HepG2 (cell line): ENCODE data around the gene EDNRA. TPM values are rescaled to one million over a fixed set of nuclear protein-coding genes. Genes with fewer than 3 reads are reported as not detected.

Source experiments
- ATAC-seq: fragments of 200-7000 bp; cut with Tn5 transposase; 3 replicates; pipeline ENCODE4 v1.9.1; 2020; ENCODE audit warnings: mild to moderate bottlenecking, moderate library complexity
- BruUV-seq: library from RNA; stranded (reverse); fragments of 400-500 nt; replicated peaks from 2 replicates; lab custom pipeline; 2021; lab: Mats Ljungman, UMichigan
- CTCF ChIA-PET: fragments of 300-600 bp; formaldehyde crosslinking; extraction: SDS; loops from one replicate; lab custom pipeline; 2021; ENCODE audit warnings: low total read pairs, inconsistent platforms, low intra/inter-chr PET ratio; lab: Yijun Ruan, JAX
- POLR2A ChIA-PET: fragments of 350-600 bp; sonication (Branson Sonifier 250); formaldehyde crosslinking; loops from one replicate; lab custom pipeline; 2020; ENCODE audit warnings: antibody characterized with exemption, inconsistent platforms; lab: Yijun Ruan, JAX
- DNase-seq: peaks from one replicate; pipeline ENCODE4 v3.0.0-alpha.2; 2015; ENCODE audit warnings: low spot score
- FAIRE-seq: peaks from 3 replicates; lab custom pipeline; 2011; peaks lifted over from hg19 to GRCh38; lab: Jason Lieb, UNC
- H2AFZ ChIP-seq: one replicate; pipeline ENCODE4 v1.6.1; 2011; ENCODE audit warnings: low read length, inconsistent platforms
- H3K27ac ChIP-seq: fragments of 300-600 bp; 3 replicates; pipeline ENCODE4 v1.8.0; 2011; ENCODE audit warnings: mixed run types, mild to moderate bottlenecking, mixed read lengths, low read length, inconsistent platforms; ENCODE audit not compliant: insufficient read depth; ENCODE audit errors: extremely low read length
- H3K27me3 ChIP-seq, 2 experiments: fragments of 200-600 bp in 1 of 2; 2 replicates in 1 of 2; 3 replicates in 1 of 2; pipeline versions ENCODE4 v1.6.0 to v1.8.0; 2011; ENCODE audit warnings: low read length in 2 of 2, mild to moderate bottlenecking in 2 of 2, moderate library complexity in 2 of 2, inconsistent platforms in 1 of 2; ENCODE audit not compliant: insufficient read depth in 2 of 2, control insufficient read depth in 1 of 2
- H3K36me3 ChIP-seq, 2 experiments: fragments of 200-600 bp in 1 of 2; replicated peaks in 1 of 2; 2 replicates in 1 of 2; 3 replicates in 1 of 2; pipeline versions ENCODE4 v1.5.1 to v1.8.0; 2011; ENCODE audit warnings: low read length in 2 of 2, inconsistent platforms in 1 of 2; ENCODE audit not compliant: insufficient read depth in 2 of 2, control insufficient read depth in 1 of 2
- H3K4me1 ChIP-seq: 2 replicates; pipeline ENCODE4 v1.5.1; 2012; ENCODE audit warnings: low read length, inconsistent platforms; ENCODE audit not compliant: insufficient read depth
- H3K4me2 ChIP-seq: 2 replicates; pipeline ENCODE4 v1.6.0; 2011; ENCODE audit warnings: low read depth, low read length, inconsistent platforms
- H3K4me3 ChIP-seq, 3 experiments: fragments of 200-600 bp in 1 of 3; sonication (generic), shearing (Covaris generic) in 1 of 3; replicated peaks in 1 of 3; 2 replicates each; pipeline ENCODE4 v1.5.1; 2011 to 2016; ENCODE audit warnings: low read length in 3 of 3, inconsistent platforms in 2 of 3, low read depth in 2 of 3, mild to moderate bottlenecking in 2 of 3, control low read depth in 1 of 3, mixed read lengths in 1 of 3; ENCODE audit not compliant: insufficient read depth in 1 of 3
- H3K79me2 ChIP-seq: one replicate; pipeline ENCODE4 v1.6.1; 2011; ENCODE audit warnings: low read length, inconsistent platforms; ENCODE audit not compliant: insufficient read depth
- H3K9ac ChIP-seq: 2 replicates; pipeline ENCODE4 v1.6.0; 2011; ENCODE audit warnings: mild to moderate bottlenecking, low read depth, low read length, inconsistent platforms; ENCODE audit not compliant: insufficient read depth
- H3K9me3 ChIP-seq: 2 replicates; pipeline ENCODE4 v1.5.1; 2012; ENCODE audit warnings: mild to moderate bottlenecking, low read length
- H4K20me1 ChIP-seq: 2 replicates; pipeline ENCODE4 v1.6.0; 2011; ENCODE audit warnings: inconsistent platforms, mild to moderate bottlenecking, low read length, moderate library complexity; ENCODE audit not compliant: insufficient read depth
- KDM6A ChIP-seq: IDR thresholded peaks from 2 replicates; pipeline ENCODE4 v1.6.1; 2016; ENCODE audit warnings: low read depth
- STAG1 ChIP-seq: sonication (generic); formaldehyde crosslinking; IDR thresholded peaks from 2 replicates; pipeline ENCODE4 v1.4.0; 2020; ENCODE audit warnings: missing genetic modification reagents
- ZNF136 ChIP-seq: sonication (generic); formaldehyde crosslinking; IDR thresholded peaks from 2 replicates; pipeline ENCODE4 v1.8.1; 2022; ENCODE audit warnings: low read depth, mild to moderate bottlenecking, moderate library complexity, missing genetic modification reagents
- ZNF629 ChIP-seq: sonication (generic); formaldehyde crosslinking; conservative IDR thresholded peaks from 2 replicates; pipeline ENCODE4 v1.5.0; 2020; ENCODE audit warnings: missing genetic modification reagents
- WGBS: methylation state at CpG from one replicate; pipeline ENCODE4 v1.1.6; 2017; ENCODE audit warnings: low lambda C conversion rate; 5-methylcytosine and 5-hydroxymethylcytosine counted together
- in situ Hi-C: cut with HindIII; loops from 2 replicates; pipeline ENCODE4 v1.10.0; 2017; ENCODE audit warnings: low pct_unique_long_range_greater_than_20kb; ENCODE audit not compliant: extremely low pct_ligation_motif_present
- intact Hi-C: fragments of 100-400 bp; cut with micrococcal nuclease; formaldehyde crosslinking; loops from one replicate; pipeline ENCODE4 v1.10.0; 2022; ENCODE audit not compliant: unreplicated experiment
- polyA plus RNA-seq, 8 experiments: library from polyadenylated mRNA; depleted of rRNA in 3 of 8; stranded (reverse) in 7 of 8; unstranded in 1 of 8; fragments of >200 nt; fragmentation: Illumina TruSeq in 4 of 8; extraction: Trizol in 4 of 8; gene quantifications; 2 replicates each; pipeline versions ENCODE4 v1.2.1 to v1.2.3, GENCODE V29; 2011 to 2016; ENCODE audit warnings: low read depth in 4 of 8, missing spikeins in 1 of 8, mixed read lengths in 1 of 8; ENCODE audit not compliant: insufficient read depth in 1 of 8
- total RNA-seq, 5 experiments: library from RNA; depleted of rRNA; stranded (reverse); fragments of >200 nt; fragmentation: Illumina TruSeq; extraction: Trizol; gene quantifications; 2 replicates each; pipeline ENCODE4 v1.2.3, GENCODE V29; 2016; ENCODE audit warnings: low read depth in 1 of 5
- TF ChIP-seq, protein P1 (sequence below): sonication (generic); formaldehyde crosslinking; IDR thresholded peaks from 2 replicates; pipeline ENCODE4 v1.5.0; 2020; ENCODE audit warnings: mild to moderate bottlenecking, missing genetic modification reagents, moderate library complexity

The EDNRA gene
- total and polyA plus RNA-seq, 2 of the 13 experiments (the other 11 are each of a cell fraction or from before 2014, with no cell fraction given): not detected

DNA sequence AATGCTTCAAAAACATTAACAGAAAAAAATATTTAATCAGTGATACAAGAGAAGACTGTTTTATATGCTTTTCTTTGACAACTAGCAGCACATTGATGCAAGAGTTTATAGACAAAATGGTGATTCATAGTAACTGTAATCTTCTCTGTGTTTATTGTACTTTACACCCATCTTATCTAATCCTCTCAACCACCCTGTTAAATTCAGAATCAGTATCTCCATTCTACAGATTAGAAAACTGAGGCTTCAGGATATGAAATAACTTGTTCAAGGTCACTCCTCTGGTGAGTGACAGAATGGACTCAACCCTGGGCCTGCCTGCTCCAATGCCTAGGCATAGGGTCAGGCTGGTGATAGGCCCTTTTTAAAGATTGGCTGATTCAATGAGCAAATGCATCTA is 110.2 kb downstream of the EDNRA start:
- Histone ChIP-seq H3K27me3 (no peaks in the 10 kb centered on the region), H2AFZ (no peak overlapping the region), H3K4me1 (no peaks in the 10 kb centered on the region)
- no TSS peak for BruUV-seq
- DNase-seq: no peak
- intact Hi-C loops: loop anchor here (5.0 kb wide), 1 partner anchor 494 kb away; no protein-coding TSS in a partner anchor
- ATAC-seq: no peak
- POLR2A ChIA-PET: no interaction called here
- TF ChIP-seq ZNF629 (CRISPR knock-in tag) (peak; percentile 82), KDM6A (CRISPR knock-in tag) (no peak)
- TF ChIP-seq, all 625 proteins: peak for 1
- CTCF ChIA-PET: interaction anchor here (1.8 to 3.1 kb wide), 3 partner anchors 72 to 430 kb away, joined by 5 to 30 read pairs (median 21); no protein-coding TSS in a partner anchor
- H3K27ac ChIP-seq: no peak overlapping the region
- H3K79me2 ChIP-seq: no peaks in the 10 kb centered on the region
- no peak overlapping the region for H3K4me3 ChIP-seq
- H3K9ac ChIP-seq: no peak overlapping the region
- H3K9me3 ChIP-seq: no peaks in the 10 kb centered on the region
- H4K20me1 ChIP-seq: no peaks in the 10 kb centered on the region
- H3K4me2 ChIP-seq: no peak overlapping the region
- in situ Hi-C loops: loop anchor here (10.0 to 25.0 kb wide), 2 partner anchors 436 to 579 kb away; no protein-coding TSS in a partner anchor
- FAIRE-seq: no peak
- no peaks in the 10 kb centered on the region for H3K36me3 ChIP-seq

DNA sequence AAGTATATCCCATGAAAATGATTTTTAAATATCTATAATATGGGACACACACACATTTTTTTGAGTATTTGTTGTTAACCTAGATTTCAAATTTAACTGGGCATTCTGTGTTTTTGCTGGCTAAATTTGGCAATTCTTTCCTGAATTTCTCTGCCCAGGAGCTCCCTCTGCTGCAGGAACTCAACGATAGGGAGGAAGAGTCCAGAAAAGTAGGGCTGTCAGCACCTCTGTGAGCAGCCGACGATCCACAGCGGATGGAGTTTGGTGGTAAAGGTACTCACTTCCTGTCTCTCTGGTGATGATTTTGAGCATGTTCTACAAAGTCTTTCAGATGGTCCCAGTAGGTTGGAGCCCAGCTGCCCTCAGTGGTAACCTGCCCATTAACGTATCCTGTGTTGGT is 113.2 kb downstream of the EDNRA start:
- FAIRE-seq: no peak
- TF ChIP-seq STAG1 (CRISPR knock-in tag) (peak; percentile 9; the same call in 1 of the 2 replicates), ZNF136 (CRISPR knock-in tag) (no peak)
- TF ChIP-seq, protein P1, sequence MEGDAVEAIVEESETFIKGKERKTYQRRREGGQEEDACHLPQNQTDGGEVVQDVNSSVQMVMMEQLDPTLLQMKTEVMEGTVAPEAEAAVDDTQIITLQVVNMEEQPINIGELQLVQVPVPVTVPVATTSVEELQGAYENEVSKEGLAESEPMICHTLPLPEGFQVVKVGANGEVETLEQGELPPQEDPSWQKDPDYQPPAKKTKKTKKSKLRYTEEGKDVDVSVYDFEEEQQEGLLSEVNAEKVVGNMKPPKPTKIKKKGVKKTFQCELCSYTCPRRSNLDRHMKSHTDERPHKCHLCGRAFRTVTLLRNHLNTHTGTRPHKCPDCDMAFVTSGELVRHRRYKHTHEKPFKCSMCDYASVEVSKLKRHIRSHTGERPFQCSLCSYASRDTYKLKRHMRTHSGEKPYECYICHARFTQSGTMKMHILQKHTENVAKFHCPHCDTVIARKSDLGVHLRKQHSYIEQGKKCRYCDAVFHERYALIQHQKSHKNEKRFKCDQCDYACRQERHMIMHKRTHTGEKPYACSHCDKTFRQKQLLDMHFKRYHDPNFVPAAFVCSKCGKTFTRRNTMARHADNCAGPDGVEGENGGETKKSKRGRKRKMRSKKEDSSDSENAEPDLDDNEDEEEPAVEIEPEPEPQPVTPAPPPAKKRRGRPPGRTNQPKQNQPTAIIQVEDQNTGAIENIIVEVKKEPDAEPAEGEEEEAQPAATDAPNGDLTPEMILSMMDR (CRISPR knock-in tag): peak; percentile 12; the same call in 1 of the 2 replicates
- TF ChIP-seq, all 625 proteins: peak for 2
- Histone ChIP-seq H3K4me3 (no peak overlapping the region), H3K9me3 (no peaks in the 10 kb centered on the region), H3K4me2 (no peak overlapping the region), H3K27ac (no peak overlapping the region), H4K20me1 (no peaks in the 10 kb centered on the region), H3K79me2 (no peaks in the 10 kb centered on the region), H3K27me3 (no peaks in the 10 kb centered on the region), H3K36me3 (no peaks in the 10 kb centered on the region), H3K4me1 (no peaks in the 10 kb centered on the region), H3K9ac (no peak overlapping the region), H2AFZ (no peak overlapping the region)
- POLR2A ChIA-PET: no interaction called here
- intact Hi-C loops (loop anchor here (5.0 kb wide), 1 partner anchor 497 kb away; no protein-coding TSS in a partner anchor), in situ Hi-C loops (loop anchor here (10.0 to 25.0 kb wide), 2 partner anchors 439 to 582 kb away; no protein-coding TSS in a partner anchor)
- BruUV-seq: no TSS peak
- peak; percentile 62 for ATAC-seq
- no peak for DNase-seq
- CTCF ChIA-PET: no interaction called here
- 19% methylated on average over 2 of the region's 5 CpGs for WGBS

Other genes with a start within 250 kb of the EDNRA start
- gene TMEM184C, start 136.3 kb downstream of the EDNRA start, total RNA-seq (2016; rRNA removed; fragmentation: Illumina TruSeq; extraction: Trizol): 26.1 and 30.8 TPM in 2 replicates
- gene TMEM184C, start 136.3 kb downstream of the EDNRA start, polyA plus RNA-seq (2011; rRNA removed): 13.0 and 13.9 TPM in 2 replicates
- gene PRMT9, start 203.1 kb downstream of the EDNRA start, total RNA-seq (2016; rRNA removed; fragmentation: Illumina TruSeq; extraction: Trizol): 9.7 and 10.4 TPM in 2 replicates
- gene PRMT9, start 203.1 kb downstream of the EDNRA start, polyA plus RNA-seq (2011; rRNA removed): 3.7 and 4.0 TPM in 2 replicates